SK-N-SH (cell line): ENCODE results near the gene BIRC3. TPM values are rescaled to one million over a fixed set of nuclear protein-coding genes. Genes with fewer than 3 reads are reported as not detected.

Experiments
- CTCF ChIA-PET: fragments of 300-600, 350-600 bp; formaldehyde crosslinking; extraction: SDS; loops from one replicate; lab custom pipeline; 2021; lab: Yijun Ruan, JAX
- POLR2A ChIA-PET: fragments of 350-600 bp; sonication (Branson Sonifier 250); formaldehyde crosslinking; extraction: SDS; loops from one replicate; lab custom pipeline; 2020; ENCODE audit warnings: antibody characterized with exemption, inconsistent platforms; lab: Yijun Ruan, JAX
- DNase-seq: peaks from one replicate; pipeline ENCODE4 v3.0.0; 2012
- H2AFZ ChIP-seq: fragments of 200-600 bp; sonication (generic); 2 replicates; pipeline ENCODE4 v1.8.1; 2016; ENCODE audit warnings: antibody characterized with exemption, mild to moderate bottlenecking, low read depth
- H3F3A ChIP-seq: fragments of 200-600 bp; sonication (generic); replicated peaks from 2 replicates; pipeline ENCODE3; 2016; ENCODE audit warnings: antibody characterized with exemption, mild to moderate bottlenecking; ENCODE audit not compliant: insufficient read depth
- H3K27ac ChIP-seq, 2 experiments: fragments of 200-500 bp in 1 of 2; fragments of 200-600 bp in 1 of 2; sonication (Bioruptor generic) in 1 of 2; sonication (generic), shearing (Covaris generic) in 1 of 2; 2 replicates each; pipeline versions ENCODE4 v1.5.1 to v1.6.1; 2014 to 2016; ENCODE audit warnings: low read depth in 2 of 2, inconsistent platforms in 1 of 2, low read length in 1 of 2, mild to moderate bottlenecking in 1 of 2, mixed read lengths in 1 of 2
- H3K27me3 ChIP-seq: fragments of 200-600 bp; sonication (generic), shearing (Covaris generic); 2 replicates; pipeline ENCODE4 v1.6.1; 2016; ENCODE audit warnings: mixed run types; ENCODE audit not compliant: insufficient read depth
- H3K36me3 ChIP-seq, 2 experiments: fragments of 200-500 bp in 1 of 2; fragments of 200-600 bp in 1 of 2; sonication (Bioruptor generic) in 1 of 2; sonication (generic) in 1 of 2; replicated peaks in 1 of 2; 2 replicates each; pipeline versions ENCODE3 to v1.5.1; 2014 to 2016; ENCODE audit warnings: low read length in 1 of 2, mild to moderate bottlenecking in 1 of 2; ENCODE audit not compliant: insufficient read depth in 2 of 2, control insufficient read depth in 1 of 2
- H3K4me1 ChIP-seq, 2 experiments: fragments of 200-500 bp in 1 of 2; fragments of 200-600 bp in 1 of 2; sonication (Bioruptor generic) in 1 of 2; sonication (generic), shearing (Covaris generic) in 1 of 2; 2 replicates each; pipeline versions ENCODE4 v1.5.1 to v1.6.1; 2014 to 2016; ENCODE audit warnings: low read depth in 1 of 2, low read length in 1 of 2, mixed run types in 1 of 2; ENCODE audit not compliant: insufficient read depth in 2 of 2, control insufficient read depth in 1 of 2
- H3K4me2 ChIP-seq: fragments of 200-600 bp; sonication (generic), shearing (Covaris generic); 2 replicates; pipeline ENCODE4 v1.6.1; 2017; ENCODE audit warnings: mixed run types
- H3K4me3 ChIP-seq, 2 experiments: fragments of 200-500 bp in 1 of 2; fragments of 200-600 bp in 1 of 2; sonication (Bioruptor generic) in 1 of 2; sonication (generic), shearing (Covaris generic) in 1 of 2; 2 replicates each; pipeline versions ENCODE4 v1.5.1 to v1.8.1; 2014 to 2016; ENCODE audit warnings: low read depth in 2 of 2, inconsistent platforms in 1 of 2, low read length in 1 of 2, mild to moderate bottlenecking in 1 of 2, mixed read lengths in 1 of 2, moderate library complexity in 1 of 2
- H3K79me2 ChIP-seq: fragments of 200-600 bp; sonication (generic); 2 replicates; pipeline ENCODE4 v1.8.1; 2017; ENCODE audit warnings: mild to moderate bottlenecking; ENCODE audit not compliant: insufficient read depth
- H3K9ac ChIP-seq: fragments of 200-600 bp; sonication (generic); 2 replicates; pipeline ENCODE4 v1.6.1; 2017; ENCODE audit warnings: mixed run types
- H3K9me2 ChIP-seq: fragments of 200-600 bp; sonication (generic); 2 replicates; pipeline ENCODE4 v1.6.1; 2017; ENCODE audit warnings: mixed run types
- H3K9me3 ChIP-seq: fragments of 200-600 bp; sonication (generic); 2 replicates; pipeline ENCODE4 v1.6.1; 2017; ENCODE audit warnings: mixed run types, mild to moderate bottlenecking, moderate library complexity
- H4K20me1 ChIP-seq: fragments of 200-600 bp; sonication (generic); 2 replicates; pipeline ENCODE4 v1.6.1; 2017; ENCODE audit warnings: mild to moderate bottlenecking, mixed run types; ENCODE audit not compliant: insufficient read depth
- EP300 ChIP-seq, 2 experiments: IDR thresholded peaks; 2 replicates each; pipeline versions ENCODE4 v1.4.0 to v1.6.1; 2012; ENCODE audit warnings: borderline replicate concordance in 1 of 2, low read depth in 1 of 2, low read length in 1 of 2
- EZH2phosphoT487 ChIP-seq: fragments of 200-600 bp; sonication (generic); IDR thresholded peaks from 2 replicates; pipeline ENCODE4 v1.6.1; 2017; ENCODE audit warnings: low read depth, mixed run types, mild to moderate bottlenecking, antibody characterized with exemption, moderate library complexity, borderline replicate concordance
- FOSL2 ChIP-seq: IDR thresholded peaks from 2 replicates; pipeline ENCODE4 v1.4.0; 2012; ENCODE audit warnings: low read depth, mild to moderate bottlenecking, moderate library complexity, borderline replicate concordance
- IRF3 ChIP-seq: fragments of 150-350 bp; IDR thresholded peaks from 2 replicates; pipeline ENCODE4 v1.6.1; 2016; ENCODE audit warnings: mild to moderate bottlenecking, low read depth, low read length
- MAX ChIP-seq: IDR thresholded peaks from 2 replicates; pipeline ENCODE4 v1.4.0; 2012; ENCODE audit warnings: low read depth
- NFIC ChIP-seq: IDR thresholded peaks from 2 replicates; pipeline ENCODE4 v1.4.0; 2012; ENCODE audit warnings: borderline replicate concordance
- NRF1 ChIP-seq: IDR thresholded peaks from 2 replicates; pipeline ENCODE4 v1.6.1; 2012; ENCODE audit warnings: low read depth, mild to moderate bottlenecking, low read length
- RAD21 ChIP-seq: IDR thresholded peaks from 2 replicates; pipeline ENCODE4 v1.6.1; 2012; ENCODE audit warnings: mild to moderate bottlenecking, low read length
- RFX5 ChIP-seq: IDR thresholded peaks from 2 replicates; pipeline ENCODE4 v1.6.1; 2012; ENCODE audit warnings: mild to moderate bottlenecking, improper control_type of control experiment, low read length
- TAF1 ChIP-seq: IDR thresholded peaks from 2 replicates; pipeline ENCODE4 v1.6.1; 2012; ENCODE audit warnings: low read depth, mild to moderate bottlenecking, low read length, moderate library complexity, borderline replicate concordance
- TEAD4 ChIP-seq: IDR thresholded peaks from 2 replicates; pipeline ENCODE4 v1.4.0; 2012; ENCODE audit warnings: mild to moderate bottlenecking, borderline replicate concordance; ENCODE audit not compliant: insufficient read depth
- USF1 ChIP-seq: IDR thresholded peaks from 2 replicates; pipeline ENCODE4 v1.4.0; 2012; ENCODE audit warnings: low read depth, borderline replicate concordance
- ZBTB33 ChIP-seq: IDR thresholded peaks from 2 replicates; pipeline ENCODE4 v1.4.0; 2012; ENCODE audit warnings: low read depth, borderline replicate concordance
- WGBS: methylation state at CpG from one replicate; pipeline ENCODE4 v1.1.6; 2017; ENCODE audit warnings: low lambda C conversion rate; 5-methylcytosine and 5-hydroxymethylcytosine counted together
- polyA plus RNA-seq, 3 experiments: library from polyadenylated mRNA; depleted of rRNA; stranded (reverse); fragments of >200 nt; gene quantifications; 2 replicates each; pipeline ENCODE4 v1.2.3, GENCODE V29; 2012

The BIRC3 gene
- polyA plus RNA-seq, 1 of the 3 experiments (the other 2 are of a cell fraction): 0.46 TPM

GRCh38 chr11:102361086-102362031 lies 44.1 kb downstream of the BIRC3 start:
- H3K9me2 ChIP-seq: no peaks in the 10 kb centered on the region
- peaks cover 0 to 5% of the 10 kb centered on the region in 2 experiments; a peak in 2 of 4 replicates for H3K4me1 ChIP-seq
- no peak overlapping the region for H3K27ac ChIP-seq
- H3K36me3 ChIP-seq: peaks cover 65 to 90% of the 10 kb centered on the region in 2 experiments
- H3K4me3 ChIP-seq: no peak overlapping the region
- H3F3A ChIP-seq: peaks cover 16% of the 10 kb centered on the region
- 98% methylated on average over 5 of the region's 5 CpGs for WGBS
- ChIA-PET CTCF (interaction anchor here (1.0 to 2.1 kb wide), 3 partner anchors 20 to 134 kb away, joined by 3 to 8 read pairs (median 4); no protein-coding TSS in a partner anchor), POLR2A (no interaction called here)
- H4K20me1 ChIP-seq: peaks cover 14% of the 10 kb centered on the region
- no peak overlapping the region for H2AFZ ChIP-seq
- TF ChIP-seq FOSL2: no peak
- no peak for TF ChIP-seq RAD21
- TF ChIP-seq RFX5: no peak
- TF ChIP-seq NRF1: no peak
- no peak for TF ChIP-seq TAF1
- TF ChIP-seq EP300 (IDR thresholded peaks at IDR 0.05; ENCODE audit: borderline replicate concordance in 1 of 2, low read depth in 1 of 2, low read length in 1 of 2): no peak
- TF ChIP-seq ZBTB33: no peak
- no peak for TF ChIP-seq TEAD4
- TF ChIP-seq USF1: no peak
- TF ChIP-seq IRF3: no peak
- peaks cover 87% of the 10 kb centered on the region for H3K79me2 ChIP-seq
- H3K9ac ChIP-seq: no peak overlapping the region
- H3K4me2 ChIP-seq: no peak overlapping the region
- peaks cover 6% of the 10 kb centered on the region; the same call in 1 of the 2 replicates for H3K9me3 ChIP-seq
- no peak for DNase-seq
- H3K27me3 ChIP-seq: no peaks in the 10 kb centered on the region

- Histone ChIP-seq H3K9ac (no peak overlapping the region), H3K27ac (no peak overlapping the region), H3K4me2 (no peak overlapping the region), H3K9me2 (no peaks in the 10 kb centered on the region), H3K79me2 (peaks cover 81% of the 10 kb centered on the region), H3K4me3 (no peak overlapping the region), H3K27me3 (no peaks in the 10 kb centered on the region), H4K20me1 (peaks cover 14% of the 10 kb centered on the region), H3K36me3 (peaks cover 68 to 83% of the 10 kb centered on the region in 2 experiments), H3K9me3 (no peaks in the 10 kb centered on the region), H3K4me1 (peaks cover 0 to 5% of the 10 kb centered on the region in 2 experiments; a peak in 2 of 4 replicates), H3F3A (peaks cover 26% of the 10 kb centered on the region), H2AFZ (no peak overlapping the region)
- WGBS: 93% methylated on average over 1 of the region's 1 CpG
- TF ChIP-seq MAX (no peak), USF1 (no peak), EZH2phosphoT487 (no peak), NFIC (no peak)
- POLR2A ChIA-PET: no interaction called here
- CTCF ChIA-PET: interaction anchor here (1.3 kb wide), 1 partner anchor 101 kb away, joined by 4 read pairs; no protein-coding TSS in a partner anchor
- DNase-seq: no peak
These were observed 47.7 kb downstream of the BIRC3 start for GRCh38 chr11:102364991-102365390.
